GM10266 (cell line): Measurements from ENCODE around the gene ERC2.

Experiments used
- DNase-seq: peaks from one replicate; pipeline ENCODE4 v3.0.0; 2012; ENCODE audit errors: extremely low spot score
- TF ChIP-seq, protein P1 (sequence below): IDR thresholded peaks from 2 replicates; pipeline ENCODE4 v1.5.1; 2012; ENCODE audit warnings: mild to moderate bottlenecking, low read depth; ENCODE audit not compliant: control insufficient read depth, insufficient read depth; ENCODE audit errors: missing control alignments

The ERC2 gene

DNA sequence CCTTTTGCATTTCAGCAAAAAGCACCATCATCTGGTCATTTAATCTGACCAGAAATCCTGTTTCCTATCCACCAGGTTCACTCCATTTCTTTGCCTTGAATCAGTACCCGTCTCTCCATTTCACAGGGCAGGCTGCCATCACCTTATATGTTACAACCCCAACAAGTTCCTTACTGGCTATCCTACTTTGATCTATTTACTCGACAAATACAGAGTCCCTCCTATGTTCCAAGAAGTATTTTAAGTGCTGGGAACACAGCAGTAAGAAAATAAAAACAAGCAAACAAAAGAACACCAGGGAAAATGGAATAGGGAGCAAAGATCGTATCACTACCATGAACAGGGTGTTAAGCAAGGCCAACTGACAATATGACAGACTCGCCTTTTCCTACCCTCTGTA, 685.9 kb downstream of the ERC2 start:
- no peak for DNase-seq
- TF ChIP-seq, protein P1, sequence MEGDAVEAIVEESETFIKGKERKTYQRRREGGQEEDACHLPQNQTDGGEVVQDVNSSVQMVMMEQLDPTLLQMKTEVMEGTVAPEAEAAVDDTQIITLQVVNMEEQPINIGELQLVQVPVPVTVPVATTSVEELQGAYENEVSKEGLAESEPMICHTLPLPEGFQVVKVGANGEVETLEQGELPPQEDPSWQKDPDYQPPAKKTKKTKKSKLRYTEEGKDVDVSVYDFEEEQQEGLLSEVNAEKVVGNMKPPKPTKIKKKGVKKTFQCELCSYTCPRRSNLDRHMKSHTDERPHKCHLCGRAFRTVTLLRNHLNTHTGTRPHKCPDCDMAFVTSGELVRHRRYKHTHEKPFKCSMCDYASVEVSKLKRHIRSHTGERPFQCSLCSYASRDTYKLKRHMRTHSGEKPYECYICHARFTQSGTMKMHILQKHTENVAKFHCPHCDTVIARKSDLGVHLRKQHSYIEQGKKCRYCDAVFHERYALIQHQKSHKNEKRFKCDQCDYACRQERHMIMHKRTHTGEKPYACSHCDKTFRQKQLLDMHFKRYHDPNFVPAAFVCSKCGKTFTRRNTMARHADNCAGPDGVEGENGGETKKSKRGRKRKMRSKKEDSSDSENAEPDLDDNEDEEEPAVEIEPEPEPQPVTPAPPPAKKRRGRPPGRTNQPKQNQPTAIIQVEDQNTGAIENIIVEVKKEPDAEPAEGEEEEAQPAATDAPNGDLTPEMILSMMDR: no peak

DNA sequence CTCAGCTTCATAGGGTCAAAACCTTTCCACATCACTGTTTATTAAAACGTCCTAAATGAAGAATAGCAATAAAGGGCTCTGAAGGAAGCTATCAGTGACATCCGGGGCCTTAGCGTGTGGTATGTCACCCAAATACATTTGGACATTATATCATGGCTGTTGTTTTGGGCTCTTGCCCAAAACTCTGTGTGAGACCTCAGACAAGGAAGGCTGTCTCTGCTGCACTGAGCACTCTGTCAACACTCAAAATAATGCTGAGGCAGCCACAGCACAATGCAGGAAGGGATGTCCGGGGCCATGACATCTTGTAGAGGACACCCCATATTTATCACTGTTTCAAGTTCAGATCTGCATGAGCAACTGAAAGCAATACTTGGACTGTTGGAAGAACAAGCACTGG, 687.4 kb downstream of the ERC2 start:
- TF ChIP-seq, protein P1: no peak
- no peak for DNase-seq

DNA sequence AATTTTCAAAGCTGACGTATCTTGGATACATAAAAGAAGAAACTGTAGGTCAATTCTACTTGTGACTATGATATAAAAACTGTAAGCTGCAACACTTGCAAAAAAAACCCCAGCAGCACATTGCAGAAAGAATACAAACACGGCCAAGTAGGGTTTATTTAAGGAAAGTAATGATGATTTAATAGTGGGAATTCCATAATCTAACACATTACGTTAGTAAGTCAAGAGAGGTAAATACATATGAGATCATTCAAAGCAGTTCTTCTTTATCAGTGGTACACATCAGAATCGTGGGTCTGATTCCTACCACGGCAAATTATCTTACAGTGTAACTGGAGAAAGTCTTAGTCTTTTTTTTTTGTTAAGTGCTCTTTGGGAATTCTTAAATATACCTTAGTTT, 688.7 kb downstream of the ERC2 start:
- no peak for DNase-seq
- TF ChIP-seq, protein P1: no peak

DNA sequence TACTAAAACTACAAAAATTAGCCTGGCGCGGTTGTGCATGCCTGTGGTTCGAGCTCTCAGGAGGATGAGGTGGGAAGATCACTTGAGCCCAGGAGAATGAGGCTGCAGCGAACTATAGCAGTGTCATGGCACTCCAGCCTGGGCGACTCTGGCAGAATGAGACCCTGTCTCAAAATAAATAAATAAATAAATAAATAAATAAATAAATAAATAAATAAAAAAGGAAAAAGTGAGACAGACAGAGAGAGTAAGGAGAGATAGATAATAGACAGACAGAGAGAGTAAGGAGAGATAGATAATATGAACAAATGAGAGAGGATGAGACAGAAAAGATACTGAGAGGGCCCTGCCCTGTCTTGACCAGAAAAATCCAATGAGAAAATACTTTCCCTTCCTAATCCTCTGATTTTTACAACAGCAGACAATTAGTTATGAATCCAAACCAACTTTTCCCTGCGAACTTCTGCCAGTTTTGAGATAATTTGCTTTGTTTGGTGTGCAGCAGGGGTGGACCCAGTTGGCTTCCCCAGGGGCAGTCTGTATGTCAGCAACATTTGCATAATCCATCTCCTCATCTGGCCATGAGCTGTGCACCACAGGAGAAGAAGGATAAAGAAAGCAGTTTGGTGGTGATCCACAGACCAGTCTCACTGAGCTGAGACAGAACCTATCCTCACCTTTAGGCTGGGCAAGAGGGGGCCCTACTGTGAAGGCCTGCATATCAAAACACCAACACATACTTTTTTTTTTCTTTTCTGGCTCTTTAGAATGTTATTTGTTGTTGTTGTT, 692.7 kb downstream of the ERC2 start:
- TF ChIP-seq, protein P1: no peak
- DNase-seq: no peak

DNA sequence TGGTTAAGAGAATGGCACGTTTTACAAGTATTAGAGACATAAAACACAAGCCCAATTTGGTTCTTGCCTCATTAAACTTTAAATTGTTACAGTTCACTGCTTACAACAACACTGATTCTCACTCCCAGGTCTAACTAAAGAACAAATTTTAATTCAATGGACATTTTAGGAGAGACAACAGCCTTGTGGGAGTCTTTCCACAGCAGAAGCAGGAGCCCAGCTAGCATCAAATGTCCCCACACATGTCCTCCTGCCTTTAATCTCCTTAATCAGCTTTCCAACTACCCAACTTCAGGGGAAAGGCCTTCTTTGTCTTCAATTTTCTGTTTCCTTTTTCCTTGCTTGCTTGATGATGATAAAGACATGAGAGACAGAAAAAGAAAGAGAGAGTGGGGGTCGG, 693.4 kb downstream of the ERC2 start:
- TF ChIP-seq, protein P1: no peak
- no peak for DNase-seq

DNA sequence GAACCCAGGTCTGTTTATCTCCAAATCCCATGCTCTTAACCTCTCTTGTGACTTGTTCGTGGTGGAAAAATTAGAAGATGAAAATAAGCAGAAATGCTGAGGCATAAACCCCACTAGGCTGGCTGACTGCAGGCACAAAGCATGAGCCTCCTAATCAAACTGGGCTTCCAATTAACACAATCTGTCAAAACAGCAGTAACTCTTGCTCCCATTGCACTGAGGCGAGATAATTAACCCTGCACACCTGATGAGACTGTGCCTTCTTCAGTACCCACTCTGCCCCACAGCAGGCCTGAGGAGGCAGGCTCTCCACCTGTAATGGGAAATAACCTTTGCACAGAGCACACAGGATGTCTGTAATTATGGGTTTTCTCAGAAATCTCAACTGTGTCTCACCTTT, 696.8 kb downstream of the ERC2 start:
- DNase-seq: no peak

DNA sequence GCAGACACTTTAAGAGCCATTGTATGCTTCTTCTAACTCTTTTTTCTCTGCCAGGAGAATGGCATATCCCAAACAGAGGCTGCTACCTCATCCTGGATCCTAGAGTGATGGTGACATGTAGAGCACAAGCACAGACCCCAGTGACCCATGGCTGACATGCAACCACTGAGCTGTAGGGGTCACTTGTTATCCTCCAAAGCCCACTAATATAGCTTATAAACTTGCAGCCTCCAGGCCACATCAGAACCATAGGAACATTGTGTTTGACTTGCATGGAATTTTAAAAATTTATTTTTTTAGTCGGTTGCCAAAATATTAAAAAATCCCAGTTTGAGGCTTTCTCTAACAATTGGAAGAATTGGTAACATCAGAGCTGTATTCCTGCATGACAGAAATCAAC, 698.2 kb downstream of the ERC2 start:
- DNase-seq: no peak
- TF ChIP-seq, protein P1: no peak

More for the DNA sequence above, 696.8 kb downstream of the ERC2 start:
- TF ChIP-seq, protein P1: no peak
